ENCODE results near the gene LIPT2. TPM values are rescaled to one million over a fixed set of nuclear protein-coding genes. Genes with fewer than 3 reads are reported as not detected.

LIPT2 gene
- polyA plus RNA-seq, 3 donors, result 2.2 to 5.1 (median 4.4) TPM

GRCh38 chr11:74494916-74495315 is 1.4 kb upstream of the LIPT2 start:
- no CpG with 5 or more reads among the region's 1 CpG for WGBS (ENCODE audit: insufficient coverage)
- no peak for TF ChIP-seq CTCF (IDR thresholded peaks at IDR 0.05)
- Histone ChIP-seq H3K4me2 (replicated peaks; ENCODE audit: extremely low read depth, low read length, poor library complexity, severe bottlenecking) (no peak overlapping the region), H3K79me2 (ENCODE audit: insufficient read depth, low read length) (no peaks in the 10 kb centered on the region), H2AFZ (ENCODE audit: insufficient read depth, low read depth, low read length, poor library complexity, severe bottlenecking) (no peak overlapping the region), H3K4me1 (ENCODE audit: control insufficient read depth in 1 of 2, insufficient read depth in 2 of 2, low read length in 2 of 2) (peaks cover 16 to 25% of the 10 kb centered on the region in 2 donors), H3K4me3 (replicated peaks in 1 of 3; ENCODE audit: low read depth in 2 of 3, low read length in 3 of 3) (no peak overlapping the region), H3K36me3 (replicated peaks in 1 of 2; ENCODE audit: control insufficient read depth in 1 of 2, insufficient read depth in 2 of 2, low read length in 2 of 2) (no peaks in the 10 kb centered on the region), H3K9me3 (replicated peaks in 1 of 2; ENCODE audit: control insufficient read depth in 1 of 2, insufficient read depth in 1 of 2, low read length in 2 of 2) (no peaks in the 10 kb centered on the region), H3K9ac (ENCODE audit: insufficient read depth, low read length, poor library complexity, severe bottlenecking) (no peak overlapping the region), H4K20me1 (ENCODE audit: insufficient read depth, low read length) (no peaks in the 10 kb centered on the region), H3K27ac (ENCODE audit: low read depth in 1 of 2, low read length in 2 of 2) (no peak overlapping the region), H3K27me3 (ENCODE audit: control insufficient read depth in 2 of 2, insufficient read depth in 2 of 2, low read length in 2 of 2) (no peaks in the 10 kb centered on the region)
- intact Hi-C loops (cut with micrococcal nuclease), result loop anchor here (5.0 kb wide), 2 partner anchors 38 to 43 kb away; no protein-coding TSS in a partner anchor
- Mint-ChIP-seq H3K4me1 (peaks cover 20% of the 10 kb centered on the region), H3K27me3 (ENCODE audit: low read depth in 3 of 3) (no peaks in the 10 kb centered on the region), H3K9me3 (peaks cover 0 to 3% (median 0%) of the 10 kb centered on the region in 7 donors), H3K4me3 (no peak overlapping the region), H3K27ac (no peak overlapping the region), H3K36me3 (no peaks in the 10 kb centered on the region)
- DNase-seq, result no peak

- no peak for TF ChIP-seq CTCF (IDR thresholded peaks at IDR 0.05)
- H4K20me1 ChIP-seq (ENCODE audit: insufficient read depth, low read length), result no peaks in the 10 kb centered on the region
- peak overlapping the region; percentile 47 to 91 (median 86) for H3K4me3 ChIP-seq (replicated peaks in 1 of 3; ENCODE audit: low read depth in 2 of 3, low read length in 3 of 3)
- H3K79me2 ChIP-seq (ENCODE audit: insufficient read depth, low read length), result no peaks in the 10 kb centered on the region
- peak overlapping the region; percentile 90 for H3K9ac ChIP-seq (ENCODE audit: insufficient read depth, low read length, poor library complexity, severe bottlenecking)
- Mint-ChIP-seq H3K4me3 (peak overlapping the region; percentile 71 to 76), H3K9me3 (peaks cover 0 to 3% (median 0%) of the 10 kb centered on the region in 7 donors), H3K27ac (peak overlapping the region; percentile 20 to 84 (median 64)), H3K4me1 (peaks cover 20% of the 10 kb centered on the region), H3K36me3 (no peaks in the 10 kb centered on the region), H3K27me3 (ENCODE audit: low read depth in 3 of 3) (no peaks in the 10 kb centered on the region)
- H2AFZ ChIP-seq (ENCODE audit: insufficient read depth, low read depth, low read length, poor library complexity, severe bottlenecking), result peak overlapping the region; percentile 94
- peaks cover 16 to 25% of the 10 kb centered on the region in 2 donors for H3K4me1 ChIP-seq (ENCODE audit: control insufficient read depth in 1 of 2, insufficient read depth in 2 of 2, low read length in 2 of 2)
- no peaks in the 10 kb centered on the region for H3K27me3 ChIP-seq (ENCODE audit: control insufficient read depth in 2 of 2, insufficient read depth in 2 of 2, low read length in 2 of 2)
- 1% methylated on average over 8 of the region's 14 CpGs for WGBS (ENCODE audit: insufficient coverage)
- H3K9me3 ChIP-seq (replicated peaks in 1 of 2; ENCODE audit: control insufficient read depth in 1 of 2, insufficient read depth in 1 of 2, low read length in 2 of 2), result no peaks in the 10 kb centered on the region
- no peaks in the 10 kb centered on the region for H3K36me3 ChIP-seq (replicated peaks in 1 of 2; ENCODE audit: control insufficient read depth in 1 of 2, insufficient read depth in 2 of 2, low read length in 2 of 2)
- peak overlapping the region; percentile 27 to 88 for H3K27ac ChIP-seq (ENCODE audit: low read depth in 1 of 2, low read length in 2 of 2)
- H3K4me2 ChIP-seq (replicated peaks; ENCODE audit: extremely low read depth, low read length, poor library complexity, severe bottlenecking), result peak overlapping the region; percentile 92
- no peak for DNase-seq
- intact Hi-C loops (cut with micrococcal nuclease), result loop anchor here (5.0 kb wide), 2 partner anchors 37 to 42 kb away; no protein-coding TSS in a partner anchor
Measured at GRCh38 chr11:74493791-74494630, 487 bp upstream of the LIPT2 start.

Data from CD14-positive monocyte (primary cell).